SKM-1 (cell line): Measurements from ENCODE around the gene TMEM200B.
"Not testable (repeated sequence)": the region's sequence is repeated elsewhere in the genome, so short reads cannot be mapped to it uniquely, and the experiment has no call there.

ENCODE experiments used
- DNase-seq: peaks from one replicate; lab custom pipeline; 2025; ENCODE audit not compliant: unreplicated experiment; lab: John Stamatoyannopoulos, UW

Gene TMEM200B

DNA sequence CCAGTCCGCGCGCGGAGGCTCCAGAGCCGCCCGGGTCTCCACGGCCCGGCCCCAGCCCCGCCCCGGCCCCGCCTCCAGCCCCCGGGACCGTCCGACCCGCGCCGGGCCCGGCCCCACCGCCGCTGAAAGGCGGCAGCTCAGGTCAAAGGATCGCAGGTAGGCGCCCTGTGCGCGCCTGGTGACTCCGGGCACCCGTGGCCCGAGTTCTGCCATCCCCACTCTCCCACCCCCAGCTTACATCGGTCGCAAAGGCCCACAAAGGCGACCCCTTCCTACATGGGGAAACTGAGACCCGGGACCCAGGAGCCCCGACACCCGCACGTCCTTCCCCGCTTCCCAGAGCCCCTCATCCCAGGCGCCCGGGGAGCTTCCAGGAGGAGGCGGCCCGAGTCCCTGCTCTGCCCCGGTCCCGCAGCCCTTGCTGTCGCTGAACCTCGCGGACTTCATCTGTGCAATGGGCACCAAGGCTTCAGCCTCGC is at the start of gene TMEM200B:
TSS of gene TMEM200B (minus strand) at position 17 of the 479 bp plus-strand sequence. CDS start 2,075 bp downstream, outside the sequence.
- DNase-seq: no peak

DNA sequence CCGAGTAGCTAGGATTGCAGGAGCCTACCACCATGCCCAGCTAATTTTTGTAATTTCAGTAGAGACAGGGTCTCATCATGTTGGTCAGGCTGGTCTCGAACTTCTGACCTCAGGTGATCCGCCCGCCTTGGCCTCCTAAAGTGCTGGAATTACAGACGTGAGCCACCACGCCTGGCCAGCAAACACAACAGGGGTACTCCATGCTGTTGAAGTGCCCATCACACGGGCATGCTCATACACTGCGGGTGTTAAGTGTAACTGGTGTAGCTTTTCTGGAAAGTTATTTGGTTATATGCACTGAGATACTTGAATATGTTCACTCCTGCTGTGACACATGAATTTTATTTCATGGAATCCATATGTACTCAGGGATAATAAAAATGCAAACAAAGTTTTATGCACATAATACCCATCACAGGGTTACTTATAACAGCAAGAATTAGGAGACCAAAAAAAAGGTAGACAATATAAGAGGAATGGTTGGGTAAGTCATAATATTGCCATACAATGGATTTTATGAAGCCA is 48.8 kb upstream of the TMEM200B start:
- DNase-seq: no peak

DNA sequence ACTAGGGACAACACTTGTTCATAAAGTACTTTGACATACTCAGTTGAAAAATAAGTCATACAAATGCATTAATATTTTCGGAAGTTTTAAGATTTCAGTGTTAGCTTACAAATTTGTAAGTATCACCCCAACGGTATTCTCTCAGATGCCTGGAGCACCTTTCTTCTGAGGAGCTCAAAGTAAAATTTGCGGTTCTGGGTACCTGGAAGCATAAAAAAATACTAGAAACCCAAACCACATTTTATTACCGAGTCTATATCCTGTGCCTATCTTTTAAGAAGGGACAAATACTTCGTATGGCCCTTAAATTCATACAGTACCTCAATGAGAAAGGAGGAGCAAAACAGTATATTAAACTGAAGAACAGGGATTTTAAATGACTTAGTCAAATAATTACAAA is 47.8 kb upstream of the TMEM200B start:
- DNase-seq: no peak

DNA sequence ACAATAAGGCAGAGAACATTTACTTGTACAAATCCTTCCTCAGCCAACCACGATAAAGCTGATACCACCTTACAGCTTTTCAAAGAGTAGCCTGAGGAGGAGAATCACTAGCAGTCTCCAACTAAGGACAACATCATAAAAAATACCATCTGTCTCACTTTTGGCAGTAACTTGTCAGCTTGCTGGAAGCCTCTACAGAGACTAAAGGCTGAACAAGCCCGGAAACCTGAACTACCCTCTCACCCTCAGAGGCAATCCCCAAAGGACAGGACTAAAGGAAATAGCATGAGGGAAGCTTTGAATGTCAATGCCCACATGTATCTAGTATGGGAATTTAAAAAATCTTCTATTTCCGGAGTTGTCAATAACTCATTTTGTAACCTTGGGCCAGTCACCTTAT is 47.4 kb upstream of the TMEM200B start:
- no peak for DNase-seq

DNA sequence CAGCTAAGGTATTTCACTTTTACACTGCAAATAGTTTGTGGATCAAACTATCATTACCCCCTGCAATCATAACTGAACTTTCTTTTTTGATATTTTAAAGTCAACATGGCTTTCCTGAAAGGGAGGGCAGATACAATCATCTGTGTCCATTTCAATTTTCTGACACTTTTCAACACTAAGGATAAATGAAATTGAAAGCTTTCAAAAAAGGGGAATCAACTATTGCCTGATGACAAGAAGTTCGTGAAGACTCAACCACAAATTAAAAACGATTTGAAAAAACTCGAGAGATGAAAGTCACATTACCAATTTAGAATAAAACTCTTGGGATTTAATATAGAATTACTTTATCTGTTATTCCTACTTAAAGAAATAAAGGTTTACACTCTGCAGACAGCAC is 46.3 kb upstream of the TMEM200B start:
- no peak for DNase-seq

DNA sequence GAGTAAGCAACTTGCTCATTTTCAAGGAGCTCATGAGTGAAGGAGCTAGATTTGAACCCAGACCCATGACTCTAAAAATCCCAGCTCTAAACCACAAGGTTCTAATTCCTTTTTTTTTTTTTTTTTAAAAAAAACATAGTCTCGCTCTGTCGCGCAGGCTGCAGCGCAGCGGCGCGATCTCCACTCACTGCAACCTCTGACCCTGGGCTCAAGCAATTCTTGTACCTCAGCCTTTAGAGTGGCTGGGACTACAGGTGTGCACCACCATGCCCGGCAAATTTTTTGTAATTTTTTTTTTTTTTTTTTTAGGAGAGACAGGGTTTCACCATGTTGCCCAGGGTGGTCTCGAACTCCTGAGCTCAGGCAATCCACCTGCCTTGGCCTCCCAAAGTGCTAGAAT is 44.2 kb upstream of the TMEM200B start:
- no peak for DNase-seq

DNA sequence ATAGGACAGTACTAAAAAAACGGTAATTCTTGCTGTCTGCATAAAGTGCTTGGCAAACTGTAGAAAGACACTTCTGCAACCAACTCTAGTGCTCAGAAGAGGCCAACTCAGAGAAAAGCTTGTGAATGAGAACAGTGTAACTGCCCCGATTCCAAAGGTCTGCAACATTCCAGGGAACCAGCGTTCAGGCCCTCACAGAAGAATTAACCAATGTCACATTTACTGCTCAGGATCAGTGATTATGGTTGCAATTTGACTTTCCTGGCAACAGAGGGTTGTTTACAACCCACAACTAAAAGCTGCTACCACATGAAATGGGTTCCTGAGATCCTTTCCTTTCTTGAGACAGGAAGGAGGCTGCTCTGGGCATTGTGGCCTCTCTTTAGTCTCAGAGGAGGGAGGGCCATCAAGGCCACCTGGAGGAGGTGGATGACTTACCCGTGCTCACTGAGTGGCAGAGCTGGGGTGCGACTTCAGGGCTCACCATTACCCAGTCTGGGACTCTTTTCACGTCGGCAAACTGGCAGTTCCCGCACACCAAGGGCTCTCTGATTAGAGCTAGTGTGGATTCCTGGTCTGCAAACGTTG is 42.7 kb upstream of the TMEM200B start:
- DNase-seq: no peak

DNA sequence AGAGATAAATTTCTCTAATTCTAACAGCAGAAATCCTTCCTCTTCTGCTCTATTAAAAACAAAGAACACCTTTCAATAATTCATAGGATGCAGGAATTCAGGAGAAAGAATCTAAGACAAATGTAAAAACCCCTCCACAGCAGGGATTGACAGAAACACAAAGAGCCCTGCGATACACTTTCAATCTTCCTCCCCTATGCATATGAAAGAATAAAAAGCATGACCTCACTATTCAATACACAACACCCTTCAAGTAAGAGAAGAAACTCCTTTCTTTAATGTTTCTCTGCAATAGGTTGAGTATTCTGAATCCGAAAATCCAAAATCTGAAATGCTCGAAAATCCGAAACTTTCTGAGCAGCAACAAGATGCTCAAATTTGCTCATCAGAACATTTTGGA is 40.9 kb upstream of the TMEM200B start:
- DNase-seq: no peak

DNA sequence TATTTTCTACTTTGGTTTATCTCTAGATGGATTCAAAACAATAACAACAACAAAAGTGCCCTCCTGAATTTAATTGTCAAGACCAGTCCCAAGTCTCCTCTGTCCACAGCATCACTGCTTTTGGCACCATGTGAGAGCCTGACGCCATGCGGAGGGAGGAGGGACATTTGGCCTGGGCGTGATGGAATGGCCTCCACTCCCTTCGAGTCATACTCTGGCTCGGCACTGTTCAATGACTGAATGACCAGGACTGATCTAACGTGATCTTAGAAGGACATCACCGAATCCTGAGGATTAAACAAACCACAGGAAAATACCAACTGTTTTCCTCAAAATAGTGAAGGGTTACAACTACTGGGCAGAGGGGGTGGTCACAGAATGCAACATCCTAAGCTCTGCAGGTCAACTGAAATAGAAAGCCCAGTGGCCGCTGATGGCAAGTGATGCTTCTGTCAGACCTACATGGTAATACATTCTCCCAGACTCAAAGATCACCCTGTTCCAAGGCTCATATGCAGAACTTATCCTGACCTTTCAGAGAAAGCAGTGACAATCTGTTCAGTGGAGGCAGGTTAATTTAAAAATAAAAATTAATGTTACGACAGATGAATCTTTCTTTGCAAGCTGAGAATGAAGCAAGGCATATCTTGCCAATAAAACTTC is 38.9 kb upstream of the TMEM200B start:
- DNase-seq: no peak

DNA sequence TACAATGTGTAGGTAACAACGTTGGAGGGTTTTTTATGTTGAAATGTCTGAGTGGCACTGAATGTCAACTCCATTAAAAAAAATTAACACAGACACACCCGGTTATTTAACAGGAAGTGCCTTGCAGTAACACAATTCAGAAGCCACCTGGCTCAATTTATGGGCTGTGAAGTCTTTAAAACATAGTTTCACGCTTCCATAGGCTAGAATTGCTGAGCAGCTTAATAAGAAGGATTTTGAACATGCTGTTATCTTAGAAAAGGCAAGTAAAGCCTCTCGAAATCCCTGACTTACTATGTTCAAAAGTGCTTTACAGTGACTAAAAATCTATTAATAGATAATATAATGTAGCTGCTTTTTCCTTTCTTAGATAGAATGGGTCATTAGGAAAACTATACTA is 38.3 kb upstream of the TMEM200B start:
- no peak for DNase-seq

DNA sequence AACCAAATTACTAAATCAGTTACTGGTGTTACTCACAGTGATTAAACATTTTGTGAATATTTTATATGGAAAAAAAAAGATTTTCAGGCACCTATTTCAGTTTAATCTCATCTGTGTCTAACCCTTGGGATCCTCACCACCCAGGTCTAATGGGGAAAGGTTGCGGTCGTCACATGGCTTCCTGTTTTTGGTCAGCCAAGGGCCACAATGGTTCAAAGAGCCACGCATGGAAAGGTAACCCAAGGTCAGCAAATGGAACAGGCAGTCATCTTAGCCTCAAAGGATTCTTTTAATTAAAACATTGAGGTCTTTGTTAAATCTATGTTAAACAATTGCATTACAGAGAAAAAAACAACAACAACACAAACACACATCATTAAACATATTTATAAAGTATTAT is 36.1 kb upstream of the TMEM200B start:
- no peak for DNase-seq

DNA sequence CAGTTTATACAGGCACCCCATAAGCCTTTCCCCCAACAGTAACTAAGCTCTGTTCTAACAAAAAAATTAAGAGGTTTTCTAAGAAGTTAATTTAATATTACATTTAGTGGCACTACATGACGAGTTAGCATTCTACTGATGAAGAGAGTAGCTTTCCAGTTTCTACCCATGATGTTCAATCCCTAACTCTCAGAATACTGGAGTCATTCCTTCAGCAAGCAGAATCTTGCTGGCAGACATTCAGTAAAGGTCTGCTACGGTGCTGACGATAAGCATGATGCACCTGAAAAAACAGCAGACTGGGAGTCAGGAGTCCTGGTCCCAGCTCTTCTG is 33.5 kb upstream of the TMEM200B start:
- DNase-seq: no peak

DNA sequence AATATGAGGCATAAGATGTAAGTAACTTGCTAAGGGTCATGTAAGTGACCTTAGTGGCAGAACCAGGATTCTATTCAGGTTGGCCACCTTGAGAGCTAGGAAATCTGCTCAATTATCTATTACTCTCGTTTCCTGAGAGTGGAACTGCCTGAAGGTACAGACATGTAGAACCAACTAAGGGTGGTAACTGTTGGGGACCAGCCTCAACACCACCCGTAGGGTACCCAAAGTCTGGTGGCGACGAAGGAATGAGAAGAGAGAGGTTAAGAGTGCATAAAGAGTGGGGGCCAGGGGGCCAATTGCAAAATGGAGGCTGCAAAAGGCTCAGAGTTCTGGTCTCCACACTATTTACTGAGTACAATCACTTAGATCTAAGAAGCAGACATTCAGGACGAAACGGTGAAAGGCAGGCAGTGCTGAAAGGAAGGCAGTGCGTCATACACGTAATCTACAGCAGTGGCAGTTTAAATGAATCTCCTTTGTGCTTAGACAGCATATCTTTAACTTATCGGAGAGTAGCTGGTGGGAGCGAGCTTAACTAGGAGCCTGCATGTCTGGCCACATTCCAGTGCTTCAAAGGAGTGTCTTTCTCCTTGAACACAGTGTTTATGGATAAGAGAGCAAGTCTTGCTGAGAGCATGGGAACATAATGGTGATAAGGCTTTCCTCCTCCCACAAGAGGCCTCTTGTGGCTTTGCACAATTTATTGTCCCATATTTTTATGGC is 33.0 kb upstream of the TMEM200B start:
- no peak for DNase-seq

DNA sequence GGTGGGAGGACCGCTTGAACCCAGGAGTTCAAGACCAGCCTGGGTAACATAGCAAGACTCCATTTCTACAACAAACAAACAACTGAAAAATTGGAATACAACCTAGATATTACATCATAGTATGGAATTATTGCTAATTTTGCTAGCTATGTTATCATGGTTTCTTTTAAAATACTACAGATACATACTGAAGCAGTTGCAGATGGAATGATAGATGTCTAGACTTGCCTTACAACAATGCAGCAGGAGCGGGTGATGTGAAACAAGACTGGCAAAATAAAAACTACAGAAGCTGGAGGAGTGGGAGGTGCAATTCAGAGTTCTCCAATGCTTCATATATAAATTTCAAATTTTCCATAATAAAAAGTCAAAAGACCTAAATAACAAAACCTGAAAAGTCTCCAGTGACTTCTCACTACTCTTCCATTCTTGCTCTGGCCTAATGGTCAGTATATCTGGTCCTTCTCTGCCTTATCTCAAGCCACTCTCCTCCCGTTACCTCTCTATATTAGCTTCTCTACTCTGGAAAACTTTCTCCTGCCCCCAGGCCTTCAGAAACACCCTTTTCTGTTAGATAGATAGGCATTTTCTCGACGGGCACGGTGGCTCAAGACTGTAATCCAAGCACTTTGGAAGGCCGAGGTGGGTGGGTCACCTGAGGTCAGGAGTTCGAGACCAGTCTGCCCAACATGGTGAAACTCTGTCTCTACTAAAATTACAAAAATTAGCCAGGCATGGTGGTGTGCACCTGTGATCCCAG is 28.5 kb upstream of the TMEM200B start:
- no peak for DNase-seq

DNA sequence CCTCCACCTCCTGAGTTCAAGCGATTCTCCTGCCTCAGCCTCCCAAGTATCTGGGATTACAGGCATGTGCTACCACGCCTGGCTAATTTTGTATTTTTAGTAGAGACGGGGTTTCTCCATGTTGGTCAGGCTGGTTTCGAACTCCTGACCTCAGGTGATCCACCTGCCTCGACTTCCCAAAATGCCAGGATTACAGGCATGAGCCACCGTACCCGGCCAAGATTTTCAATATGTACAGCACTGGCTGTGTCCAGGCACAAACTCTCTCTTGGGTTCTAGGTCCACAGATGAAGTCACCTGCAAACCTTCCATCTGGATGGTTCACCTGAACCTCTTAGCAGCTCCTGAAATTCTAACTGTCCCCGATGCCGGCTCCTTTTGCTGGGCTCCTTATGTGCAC is 26.6 kb upstream of the TMEM200B start:
- DNase-seq: not testable (repeated sequence)

DNA sequence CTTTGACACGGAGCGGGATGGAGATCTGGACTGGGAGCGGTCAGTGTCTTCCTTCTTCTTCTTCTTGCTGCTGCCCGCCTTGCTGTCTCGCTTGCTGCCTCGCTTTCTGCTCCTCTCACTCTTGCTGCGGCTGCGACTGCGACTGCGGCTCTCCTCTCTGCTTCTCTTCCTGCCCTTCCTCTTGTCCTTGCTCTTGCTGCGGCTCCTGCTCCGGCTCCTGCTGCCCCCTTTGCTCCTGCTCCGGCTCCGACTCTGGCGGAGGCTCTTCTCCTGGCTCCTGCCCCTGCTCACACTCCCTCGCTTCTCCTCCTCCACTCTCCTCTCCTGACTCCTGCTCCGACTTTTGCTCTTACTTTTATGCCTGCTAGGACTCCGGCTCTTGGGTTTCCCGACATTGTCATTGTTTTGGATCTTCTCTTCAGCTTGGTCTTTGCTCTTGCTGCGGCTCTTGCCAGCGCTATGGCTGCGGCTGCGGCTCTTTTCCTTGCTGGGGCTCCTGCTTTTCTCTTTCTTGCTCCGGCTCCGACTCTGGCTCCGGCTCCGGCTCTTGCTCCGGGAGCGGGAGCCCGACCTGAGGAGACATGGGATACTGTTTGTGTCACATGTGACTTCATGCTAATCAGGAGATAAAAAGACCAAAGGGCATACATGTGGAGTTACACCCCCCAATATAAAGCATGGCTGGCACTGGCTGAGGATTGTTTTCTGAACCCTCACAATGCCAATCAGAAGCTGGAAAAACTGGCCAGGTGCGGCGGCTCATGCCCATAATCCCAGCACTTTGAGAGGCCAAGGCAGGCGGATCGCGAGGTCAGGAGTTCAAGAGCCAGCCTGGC is 25.2 kb upstream of the TMEM200B start:
- no peak for DNase-seq

DNA sequence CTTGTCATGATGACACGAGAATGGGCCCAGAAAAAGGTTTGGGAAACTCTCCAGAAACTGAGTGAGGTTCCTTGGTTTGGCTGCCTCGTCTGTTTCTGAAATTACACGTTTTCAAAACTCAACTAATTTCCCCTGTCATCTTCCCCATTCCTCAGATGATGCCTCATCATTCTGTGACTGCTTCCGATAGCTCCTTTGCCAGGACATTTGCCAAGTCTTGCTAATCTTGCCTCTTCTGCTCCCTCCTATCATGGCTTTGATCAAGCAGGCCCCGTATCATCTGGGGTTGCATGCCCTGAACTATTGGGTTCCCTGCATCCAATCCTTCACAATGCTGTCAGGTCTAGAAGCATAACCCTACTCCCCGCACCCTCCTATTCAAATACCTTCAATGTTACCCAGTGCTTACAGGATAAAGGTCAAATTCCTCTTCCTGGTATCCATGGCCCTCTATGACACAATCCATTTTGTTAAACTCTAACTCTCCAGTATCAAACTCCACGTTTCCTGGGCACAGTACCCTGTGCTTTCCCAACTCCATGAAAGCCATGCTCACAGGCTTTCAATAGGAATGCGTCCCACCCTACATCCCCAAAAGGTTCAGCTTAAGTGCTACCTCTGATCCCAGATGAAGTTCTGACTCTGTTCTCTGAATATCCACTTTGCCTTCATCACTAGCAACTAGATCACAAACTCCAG is 22.2 kb upstream of the TMEM200B start:
- DNase-seq: no peak

DNA sequence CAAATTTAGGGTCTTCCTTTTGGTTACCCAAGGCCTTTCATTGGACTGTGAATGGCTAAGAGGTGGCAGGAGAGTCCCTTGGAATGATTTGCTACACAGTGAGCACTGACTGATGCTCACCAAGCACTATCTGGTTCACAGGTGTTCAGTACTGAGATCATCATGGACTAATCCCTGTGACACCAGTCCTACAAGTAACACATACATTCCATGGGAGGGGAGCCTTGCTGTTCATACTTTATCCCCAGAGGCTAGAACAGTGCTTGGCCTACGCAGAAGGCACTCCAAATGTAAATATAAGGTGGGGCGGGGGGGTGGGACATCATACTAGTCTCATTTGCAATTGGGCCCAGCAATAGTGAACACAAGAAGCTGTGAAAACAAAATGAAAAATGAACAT is 20.5 kb upstream of the TMEM200B start:
- no peak for DNase-seq

DNA sequence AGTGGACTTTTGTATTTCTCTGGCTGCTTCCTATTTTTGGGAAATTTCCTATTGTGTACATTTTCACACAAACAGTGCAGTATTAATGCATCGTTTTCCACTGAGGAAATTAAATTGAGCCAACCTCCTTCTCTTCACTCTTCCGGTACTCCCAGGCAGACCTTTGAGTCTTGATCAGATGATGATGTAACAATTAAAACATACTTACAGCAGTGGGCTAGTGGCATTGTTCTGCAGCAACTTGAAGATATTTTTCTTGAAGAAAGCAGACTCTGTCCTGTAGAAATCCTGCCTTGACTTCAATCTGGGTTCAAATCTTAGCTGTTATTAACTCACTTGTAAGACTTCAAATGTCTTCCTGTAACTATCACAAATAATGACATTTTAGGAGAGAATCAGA is 19.0 kb upstream of the TMEM200B start:
- DNase-seq: no peak

DNA sequence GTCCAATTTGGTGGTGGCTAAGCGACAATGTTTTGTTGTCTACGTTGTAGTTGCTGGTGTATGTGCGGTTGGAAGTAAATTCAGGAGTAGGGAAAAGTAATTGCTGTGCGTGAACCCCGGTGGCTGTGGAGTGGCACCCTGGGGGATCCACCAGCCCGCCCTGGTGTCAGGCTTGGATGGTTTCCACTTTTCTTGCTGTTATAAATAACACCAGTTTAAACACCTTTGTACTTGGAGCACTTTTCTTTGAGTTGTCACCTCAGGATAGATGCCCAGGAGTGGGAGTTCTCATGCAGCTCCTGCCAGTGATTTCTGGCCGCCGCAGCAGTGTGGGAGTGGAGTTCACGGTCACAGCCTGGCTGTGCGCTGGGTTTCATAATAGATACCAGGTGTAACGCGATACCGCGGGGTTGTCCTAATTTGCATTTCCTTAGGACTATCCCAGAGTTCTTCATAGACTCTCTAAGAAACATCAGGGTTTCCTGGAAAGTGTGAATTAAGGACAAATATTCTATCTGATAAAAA is 12.8 kb upstream of the TMEM200B start:
- DNase-seq: no peak
